Spinal cord (tissue), 10 donors: ENCODE results near the gene DCAF6. TPM values are rescaled to one million over a fixed set of nuclear protein-coding genes. Genes with fewer than 3 reads are reported as not detected.

Experiments
- DNase-seq, 6 donors: peaks; one replicate each; pipeline versions ENCODE4 v3.0.0 to v3.0.0-alpha.2; 2013 to 2015; ENCODE audit warnings: low spot score in 6 of 6, low read depth in 4 of 6
- H3K27ac ChIP-seq: one replicate; pipeline ENCODE4 v1.5.1; 2013; ENCODE audit warnings: low read depth, low read length, control low read depth
- H3K27me3 ChIP-seq: one replicate; pipeline ENCODE4 v1.6.1; 2013; ENCODE audit warnings: low read length; ENCODE audit not compliant: control insufficient read depth, insufficient read depth
- H3K36me3 ChIP-seq: one replicate; pipeline ENCODE4 v1.6.1; 2013; ENCODE audit warnings: low read length; ENCODE audit not compliant: control insufficient read depth, insufficient read depth
- H3K4me1 ChIP-seq: one replicate; pipeline ENCODE4 v1.6.1; 2013; ENCODE audit warnings: low read length; ENCODE audit not compliant: control insufficient read depth, insufficient read depth
- H3K4me3 ChIP-seq: one replicate; pipeline ENCODE4 v1.5.1; 2013; ENCODE audit warnings: low read depth, low read length, control low read depth
- H3K9me3 ChIP-seq: one replicate; pipeline ENCODE4 v1.6.1; 2013; ENCODE audit warnings: low read length; ENCODE audit not compliant: control insufficient read depth, insufficient read depth
- WGBS: methylation state at CpG from one replicate; pipeline ENCODE4 v1.1.5; 2013; ENCODE audit warnings: missing lambda C conversion rate; ENCODE audit not compliant: insufficient coverage; 5-methylcytosine and 5-hydroxymethylcytosine counted together
- polyA plus RNA-seq, 2 donors: library from polyadenylated mRNA; unstranded; fragments of 120-200 nt; gene quantifications; one replicate each; pipeline ENCODE4 v1.2.1, GENCODE V29; 2013; ENCODE audit not compliant: insufficient read length in 2 of 2
- total RNA-seq, 2 donors: library from RNA; depleted of rRNA in 1 of 2; stranded (reverse); fragments of 120-200 nt in 1 of 2; fragments of >200 nt in 1 of 2; gene quantifications; one replicate each; pipeline versions ENCODE4 v1.2.3 to v1.2.4, GENCODE V29; 2013 to 2014
- donor health status: healthy.

The DCAF6 gene
- total and polyA plus RNA-seq, 4 donors, result 43.2 to 55.4 (median 50.0) TPM

- no peaks in the 10 kb centered on the region for H3K27me3 ChIP-seq
- no CpG with 5 or more reads among the region's 9 CpGs for WGBS
- peaks cover 2% of the 10 kb centered on the region for H3K9me3 ChIP-seq
- no peaks in the 10 kb centered on the region for H3K36me3 ChIP-seq
- H3K4me3 ChIP-seq, result no peak overlapping the region
- DNase-seq, result no peak
- H3K4me1 ChIP-seq, result no peaks in the 10 kb centered on the region
- H3K27ac ChIP-seq, result no peak overlapping the region
These were observed 45.5 kb downstream of the DCAF6 start for GRCh38 chr1:167981933-167982332.

- no peaks in the 10 kb centered on the region for H3K4me1 ChIP-seq
- WGBS, result no CpG with 5 or more reads among the region's 2 CpGs
- DNase-seq, result no peak
These were observed 47.4 kb downstream of the DCAF6 start for GRCh38 chr1:167983797-167984420.

DNA sequence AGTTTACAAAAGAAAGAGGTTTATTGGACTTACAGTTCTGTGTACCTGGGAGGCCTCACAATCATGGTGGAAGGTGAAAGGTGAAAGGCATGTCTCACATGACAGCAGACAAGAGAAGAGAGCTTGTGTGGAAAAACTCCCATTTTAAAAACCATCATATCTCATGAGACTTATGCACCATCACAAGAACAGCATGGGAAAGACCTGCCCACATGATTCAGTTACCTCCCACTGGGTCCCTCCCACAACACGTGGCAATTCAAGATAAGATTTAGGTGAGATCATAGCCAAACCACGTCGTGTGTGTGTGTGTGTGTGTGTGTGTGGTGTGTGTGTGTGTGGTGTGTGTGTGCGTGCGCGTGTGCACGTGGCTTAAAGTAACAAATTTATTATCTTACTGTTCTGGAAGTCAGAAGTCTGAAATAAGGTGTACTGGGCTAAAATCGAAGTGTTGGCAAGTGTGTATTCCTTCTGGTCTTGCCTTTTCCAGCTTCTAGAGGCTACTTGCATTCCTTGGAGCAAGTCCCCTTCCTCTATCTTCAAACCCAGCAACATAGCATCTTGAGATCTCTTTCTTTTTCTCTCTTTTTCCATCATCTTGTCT is 48.5 kb downstream of the DCAF6 start:
- H3K4me3 ChIP-seq, result no peak overlapping the region

More at GRCh38 chr1:167983797-167984420, 47.4 kb downstream of the DCAF6 start:
- Histone ChIP-seq H3K4me3 (no peak overlapping the region), H3K27me3 (no peaks in the 10 kb centered on the region), H3K27ac (no peak overlapping the region), H3K36me3 (no peaks in the 10 kb centered on the region), H3K9me3 (peaks cover 2% of the 10 kb centered on the region)

GRCh38 chr1:167987174-167987573 is 50.7 kb downstream of the DCAF6 start:
- no peak overlapping the region for H3K27ac ChIP-seq
- no peaks in the 10 kb centered on the region for H3K27me3 ChIP-seq
- no peaks in the 10 kb centered on the region for H3K4me1 ChIP-seq
- H3K9me3 ChIP-seq, result peaks cover 2% of the 10 kb centered on the region
- DNase-seq, result no peak
- H3K4me3 ChIP-seq, result no peak overlapping the region
- WGBS, result no CpG with 5 or more reads among the region's 3 CpGs
- H3K36me3 ChIP-seq, result no peaks in the 10 kb centered on the region

More for the DNA sequence above, 48.5 kb downstream of the DCAF6 start:
- no peaks in the 10 kb centered on the region for H3K36me3 ChIP-seq
- no peak for DNase-seq
- no peaks in the 10 kb centered on the region for H3K4me1 ChIP-seq
- no CpG with 5 or more reads among the region's 8 CpGs for WGBS
- peaks cover 2% of the 10 kb centered on the region for H3K9me3 ChIP-seq
- no peaks in the 10 kb centered on the region for H3K27me3 ChIP-seq
- H3K27ac ChIP-seq, result no peak overlapping the region

- no CpG with 5 or more reads among the region's 2 CpGs for WGBS
- no peaks in the 10 kb centered on the region for H3K4me1 ChIP-seq
- no peak overlapping the region for H3K27ac ChIP-seq
- H3K9me3 ChIP-seq, result no peaks in the 10 kb centered on the region
- no peak overlapping the region for H3K4me3 ChIP-seq
- DNase-seq, result no peak
- H3K27me3 ChIP-seq, result no peaks in the 10 kb centered on the region
- peaks cover 5% of the 10 kb centered on the region for H3K36me3 ChIP-seq
These were observed 55.1 kb downstream of the DCAF6 start for GRCh38 chr1:167991546-167991945.

GRCh38 chr1:167993720-167994119 is 57.2 kb downstream of the DCAF6 start:
- H3K4me3 ChIP-seq, result no peak overlapping the region
- no peak for DNase-seq
- H3K27ac ChIP-seq, result no peak overlapping the region
- no peaks in the 10 kb centered on the region for H3K27me3 ChIP-seq
- no CpG with 5 or more reads among the region's 2 CpGs for WGBS
- H3K4me1 ChIP-seq, result no peaks in the 10 kb centered on the region
- peaks cover 5% of the 10 kb centered on the region for H3K36me3 ChIP-seq
- H3K9me3 ChIP-seq, result no peaks in the 10 kb centered on the region

DNA sequence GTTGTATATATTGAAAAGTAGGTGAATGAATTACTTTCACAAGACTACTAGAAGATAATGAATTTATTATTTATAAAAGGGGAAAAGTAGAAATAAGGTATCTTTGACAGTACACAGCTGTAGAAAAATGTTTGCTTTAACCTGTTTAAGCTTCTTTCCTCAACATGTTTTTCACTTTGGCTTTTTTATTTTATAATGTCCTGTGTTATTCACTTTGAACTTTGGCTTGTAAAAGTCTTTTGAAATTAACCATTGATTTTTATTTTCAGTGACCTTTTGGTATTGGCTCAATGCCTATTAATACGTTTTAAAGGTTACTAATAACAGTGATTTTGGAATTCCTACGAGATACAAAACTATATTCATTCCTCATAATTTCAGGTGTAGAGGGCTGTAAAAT is 58.1 kb downstream of the DCAF6 start:
- Histone ChIP-seq H3K27me3 (no peaks in the 10 kb centered on the region), H3K9me3 (no peaks in the 10 kb centered on the region), H3K36me3 (peaks cover 5% of the 10 kb centered on the region), H3K27ac (no peak overlapping the region), H3K4me1 (no peaks in the 10 kb centered on the region), H3K4me3 (no peak overlapping the region)
- no CpG with 5 or more reads among the region's 2 CpGs for WGBS
- DNase-seq, result no peak

- DNase-seq, result no peak
- no peak overlapping the region for H3K4me3 ChIP-seq
- peaks cover 5% of the 10 kb centered on the region for H3K36me3 ChIP-seq
- no peaks in the 10 kb centered on the region for H3K9me3 ChIP-seq
- no CpG with 5 or more reads among the region's 3 CpGs for WGBS
- no peaks in the 10 kb centered on the region for H3K27me3 ChIP-seq
- H3K4me1 ChIP-seq, result no peaks in the 10 kb centered on the region
- no peak overlapping the region for H3K27ac ChIP-seq
These were observed 58.6 kb downstream of the DCAF6 start for GRCh38 chr1:167995038-167995437.

DNA sequence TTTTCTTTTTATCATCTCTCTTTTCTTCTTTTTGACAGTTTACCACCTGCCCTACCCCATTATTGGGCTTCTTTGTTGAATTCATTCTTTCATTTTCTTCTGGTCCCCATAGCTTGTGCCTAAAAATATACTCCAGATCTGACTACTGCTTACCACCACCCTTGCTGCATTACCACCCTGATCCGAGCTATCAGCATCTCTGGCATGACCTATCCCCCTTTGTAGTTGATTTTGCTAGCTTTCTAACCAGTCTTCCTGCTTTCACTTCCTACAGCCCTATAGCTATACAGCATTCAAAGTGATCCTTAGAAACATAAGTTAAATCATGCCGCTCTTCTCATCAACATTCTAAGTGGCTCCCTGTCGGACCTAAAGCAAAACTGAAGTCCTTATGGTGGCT is 59.8 kb downstream of the DCAF6 start:
- H3K27ac ChIP-seq, result no peak overlapping the region
- no peak for DNase-seq

GRCh38 chr1:167997037-167997575 is 60.6 kb downstream of the DCAF6 start:
- Histone ChIP-seq H3K27ac (no peak overlapping the region), H3K36me3 (peaks cover 5% of the 10 kb centered on the region), H3K27me3 (no peaks in the 10 kb centered on the region), H3K4me3 (no peak overlapping the region), H3K4me1 (no peaks in the 10 kb centered on the region), H3K9me3 (no peaks in the 10 kb centered on the region)
- no peak for DNase-seq
- WGBS, result no CpG with 5 or more reads among the region's 3 CpGs

More for the DNA sequence above, 59.8 kb downstream of the DCAF6 start:
- WGBS, result 100% methylated on average over 1 of the region's 3 CpGs
- no peaks in the 10 kb centered on the region for H3K4me1 ChIP-seq
- H3K4me3 ChIP-seq, result no peak overlapping the region
- H3K9me3 ChIP-seq, result no peaks in the 10 kb centered on the region
- H3K27me3 ChIP-seq, result no peaks in the 10 kb centered on the region
- H3K36me3 ChIP-seq, result peaks cover 5% of the 10 kb centered on the region
